ENCODE measurements around the gene AMIGO3.
A peak's percentile ranks its signal among the peaks of the same experiment; 100 is the strongest.
"Not testable (repeated sequence)": the region's sequence is repeated elsewhere in the genome, so short reads cannot be mapped to it uniquely, and the experiment has no call there.

Gene AMIGO3

DNA sequence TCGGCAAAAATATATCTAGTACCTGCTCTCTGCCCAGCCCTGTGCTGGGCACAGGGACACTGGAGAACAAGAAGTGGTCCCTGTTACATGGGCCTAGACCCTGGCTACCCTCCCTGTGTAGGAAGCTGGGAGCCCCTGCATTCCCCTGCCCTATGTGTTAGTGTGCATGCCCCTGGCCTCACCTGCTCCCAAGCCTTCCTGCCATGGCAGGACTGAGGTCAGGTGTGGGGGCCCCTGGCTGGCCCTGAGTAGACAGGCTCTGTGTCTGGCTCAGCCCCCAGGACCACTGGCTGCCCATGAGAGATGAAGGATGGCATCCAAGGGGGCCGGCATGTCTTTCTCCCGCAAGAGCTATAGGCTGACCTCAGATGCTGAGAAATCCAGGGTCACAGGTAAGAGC, 28.6 kb downstream of the AMIGO3 start:
- not testable (repeated sequence) for H3K36me3 ChIP-seq (ENCODE audit: control insufficient read depth, insufficient read depth, low read length); H3K9me3 ChIP-seq (ENCODE audit: control insufficient read depth, insufficient read depth, low read length); H3K27me3 ChIP-seq (ENCODE audit: control insufficient read depth, insufficient read depth, low read length); H3K9ac ChIP-seq (ENCODE audit: low read depth, low read length); H3K4me1 ChIP-seq (ENCODE audit: control insufficient read depth, insufficient read depth, low read length); H3K4me3 ChIP-seq (ENCODE audit: low read depth, low read length)

- peak overlapping the region; percentile 60 for H3K9ac ChIP-seq (ENCODE audit: low read depth, low read length)
- not testable (repeated sequence) for H3K36me3 ChIP-seq (ENCODE audit: control insufficient read depth, insufficient read depth, low read length); H3K27me3 ChIP-seq (ENCODE audit: control insufficient read depth, insufficient read depth, low read length); H3K4me1 ChIP-seq (ENCODE audit: control insufficient read depth, insufficient read depth, low read length); H3K9me3 ChIP-seq (ENCODE audit: control insufficient read depth, insufficient read depth, low read length)
- peak overlapping the region; percentile 82 for H3K4me3 ChIP-seq (ENCODE audit: low read depth, low read length)
Observed at GRCh38 chr3:49689908-49690624, 29.4 kb downstream of the AMIGO3 start.

GRCh38 chr3:49689046-49689907, 30.2 kb downstream of the AMIGO3 start, which contains the start of the genes MST1 and RNF123:
Gene MST1 (minus strand): TSS chr3:49689474. CDS start chr3:49688691, 783 bp downstream.
Gene RNF123 (plus strand): TSS chr3:49689557. CDS start chr3:49691166, 1,609 bp downstream.
- Histone ChIP-seq H3K4me3 (ENCODE audit: low read depth, low read length) (peak within 1 kb of the TSS; percentile 82), H3K27me3 (ENCODE audit: control insufficient read depth, insufficient read depth, low read length) (no peaks in the 10 kb centered on the region), H3K9me3 (ENCODE audit: control insufficient read depth, insufficient read depth, low read length) (no peaks in the 10 kb centered on the region), H3K36me3 (ENCODE audit: control insufficient read depth, insufficient read depth, low read length) (peaks cover 4% of the 10 kb centered on the region), H3K9ac (ENCODE audit: low read depth, low read length) (peak within 1 kb of the TSS; percentile 60), H3K4me1 (ENCODE audit: control insufficient read depth, insufficient read depth, low read length) (peaks cover 3% of the 10 kb centered on the region)

GRCh38 chr3:49688338-49689045, 31.0 kb downstream of the AMIGO3 start:
- not testable (repeated sequence) for H3K4me1 ChIP-seq (ENCODE audit: control insufficient read depth, insufficient read depth, low read length); H3K27me3 ChIP-seq (ENCODE audit: control insufficient read depth, insufficient read depth, low read length); H3K9me3 ChIP-seq (ENCODE audit: control insufficient read depth, insufficient read depth, low read length)
- Histone ChIP-seq H3K9ac (ENCODE audit: low read depth, low read length) (peak overlapping the region; percentile 60), H3K4me3 (ENCODE audit: low read depth, low read length) (peak overlapping the region; percentile 82), H3K36me3 (ENCODE audit: control insufficient read depth, insufficient read depth, low read length) (peaks cover 11% of the 10 kb centered on the region)

DNA sequence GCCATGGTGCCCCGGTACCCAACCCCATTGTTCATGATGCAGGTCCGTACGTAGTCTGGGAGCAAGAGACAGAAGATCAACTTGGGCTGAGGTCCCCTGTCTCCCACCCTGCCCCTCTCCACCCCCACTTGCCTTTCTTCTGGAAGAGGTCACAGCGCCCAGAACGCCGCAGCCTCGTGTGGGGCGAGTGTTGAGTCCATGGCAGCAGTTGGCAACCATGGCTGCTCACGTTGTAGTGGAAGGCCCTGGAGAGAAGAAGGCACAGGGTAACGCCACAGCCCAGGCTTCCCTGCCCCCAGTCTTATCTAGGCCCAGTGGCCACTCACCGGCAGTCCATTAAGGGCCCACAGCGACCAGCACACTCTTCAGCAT, 32.1 kb downstream of the AMIGO3 start:
- H3K9me3 ChIP-seq (ENCODE audit: control insufficient read depth, insufficient read depth, low read length); H3K9ac ChIP-seq (ENCODE audit: low read depth, low read length); H3K27me3 ChIP-seq (ENCODE audit: control insufficient read depth, insufficient read depth, low read length); H3K4me1 ChIP-seq (ENCODE audit: control insufficient read depth, insufficient read depth, low read length): not testable (repeated sequence)
- Histone ChIP-seq H3K36me3 (ENCODE audit: control insufficient read depth, insufficient read depth, low read length) (peaks cover 22% of the 10 kb centered on the region), H3K4me3 (ENCODE audit: low read depth, low read length) (peak overlapping the region; percentile 52)

GRCh38 chr3:49686769-49687423, 32.6 kb downstream of the AMIGO3 start:
- peak overlapping the region; percentile 52 for H3K4me3 ChIP-seq (ENCODE audit: low read depth, low read length)
- not testable (repeated sequence) for H3K27me3 ChIP-seq (ENCODE audit: control insufficient read depth, insufficient read depth, low read length)

DNA sequence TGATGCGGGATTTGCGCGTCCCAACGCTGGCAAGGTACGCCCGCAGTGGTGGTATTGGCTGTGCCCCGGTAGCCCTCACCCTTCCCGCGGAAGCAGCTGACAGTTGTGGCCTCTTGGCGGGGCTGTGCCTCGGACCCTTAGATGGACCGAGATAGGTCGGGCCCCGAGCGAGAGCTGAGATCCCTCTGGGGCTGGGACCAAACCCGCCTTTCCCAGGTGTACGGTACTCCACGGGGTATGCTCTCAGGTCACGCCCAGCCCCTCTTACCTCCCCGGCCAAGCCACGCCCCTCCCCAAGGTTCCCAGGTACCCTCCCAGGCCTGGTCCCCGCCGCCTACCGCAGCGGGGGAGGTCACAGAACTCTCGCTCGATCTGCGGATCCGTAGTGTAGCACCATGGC, 33.1 kb downstream of the AMIGO3 start:
- peaks cover 32% of the 10 kb centered on the region for H3K36me3 ChIP-seq (ENCODE audit: control insufficient read depth, insufficient read depth, low read length)
- peak overlapping the region; percentile 52 for H3K4me3 ChIP-seq (ENCODE audit: low read depth, low read length)
- H3K9ac ChIP-seq (ENCODE audit: low read depth, low read length); H3K4me1 ChIP-seq (ENCODE audit: control insufficient read depth, insufficient read depth, low read length); H3K27me3 ChIP-seq (ENCODE audit: control insufficient read depth, insufficient read depth, low read length); H3K9me3 ChIP-seq (ENCODE audit: control insufficient read depth, insufficient read depth, low read length): not testable (repeated sequence)

More at GRCh38 chr3:49686769-49687423, 32.6 kb downstream of the AMIGO3 start:
- H3K9me3 ChIP-seq (ENCODE audit: control insufficient read depth, insufficient read depth, low read length); H3K9ac ChIP-seq (ENCODE audit: low read depth, low read length); H3K4me1 ChIP-seq (ENCODE audit: control insufficient read depth, insufficient read depth, low read length): not testable (repeated sequence)
- H3K36me3 ChIP-seq (ENCODE audit: control insufficient read depth, insufficient read depth, low read length) = peaks cover 27% of the 10 kb centered on the region

DNA sequence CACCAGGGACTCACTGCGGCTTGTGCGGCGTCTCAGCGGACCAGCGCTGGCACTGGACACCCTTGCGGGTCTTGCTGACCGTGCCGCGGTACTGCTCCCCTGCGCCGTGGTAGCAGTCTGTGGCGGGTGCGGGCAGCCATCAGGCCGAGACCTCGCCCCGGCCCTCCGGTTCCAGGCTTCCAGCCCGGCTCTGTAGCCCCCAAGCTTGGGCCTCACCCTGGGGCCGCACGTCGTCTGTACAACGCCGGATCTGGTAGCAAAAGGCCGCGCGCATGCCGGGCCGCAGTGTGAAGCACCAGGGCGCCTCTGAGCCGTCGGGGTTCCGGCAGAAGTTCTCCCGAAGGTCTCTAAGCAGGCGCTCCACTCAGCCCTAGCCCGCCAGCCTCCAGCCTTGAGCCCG, 33.6 kb downstream of the AMIGO3 start:
- H3K36me3 ChIP-seq (ENCODE audit: control insufficient read depth, insufficient read depth, low read length) = peaks cover 36% of the 10 kb centered on the region
- not testable (repeated sequence) for H3K27me3 ChIP-seq (ENCODE audit: control insufficient read depth, insufficient read depth, low read length); H3K4me1 ChIP-seq (ENCODE audit: control insufficient read depth, insufficient read depth, low read length); H3K9me3 ChIP-seq (ENCODE audit: control insufficient read depth, insufficient read depth, low read length)
- H3K9ac ChIP-seq (ENCODE audit: low read depth, low read length) = peak overlapping the region; percentile 24
- H3K4me3 ChIP-seq (ENCODE audit: low read depth, low read length) = peak overlapping the region; percentile 52

DNA sequence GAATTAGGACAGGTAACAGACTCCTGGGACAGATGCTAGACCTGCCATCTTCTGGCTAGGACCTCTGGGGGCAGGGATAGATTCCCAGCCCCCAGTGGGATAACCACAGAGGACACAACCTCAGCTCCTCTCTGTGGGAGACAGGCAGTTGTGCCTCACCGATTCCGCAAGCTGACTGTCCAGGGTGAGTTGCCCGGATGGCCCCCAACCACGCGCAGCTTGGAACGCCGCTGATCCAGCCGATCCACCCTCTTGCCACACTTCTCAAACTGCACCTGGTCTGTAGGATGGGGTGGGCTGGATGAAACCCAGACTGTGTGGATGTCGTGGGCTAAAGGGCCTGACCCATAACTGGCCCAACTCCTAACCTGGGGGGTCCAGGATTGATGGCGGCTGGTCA, 34.4 kb downstream of the AMIGO3 start:
- H3K36me3 ChIP-seq (ENCODE audit: control insufficient read depth, insufficient read depth, low read length) = peaks cover 44% of the 10 kb centered on the region
- H3K4me1 ChIP-seq (ENCODE audit: control insufficient read depth, insufficient read depth, low read length); H3K4me3 ChIP-seq (ENCODE audit: low read depth, low read length); H3K9me3 ChIP-seq (ENCODE audit: control insufficient read depth, insufficient read depth, low read length); H3K27me3 ChIP-seq (ENCODE audit: control insufficient read depth, insufficient read depth, low read length); H3K9ac ChIP-seq (ENCODE audit: low read depth, low read length): not testable (repeated sequence)

GRCh38 chr3:49684453-49684852, 35.0 kb downstream of the AMIGO3 start:
- not testable (repeated sequence) for H3K4me3 ChIP-seq (ENCODE audit: low read depth, low read length); H3K9me3 ChIP-seq (ENCODE audit: control insufficient read depth, insufficient read depth, low read length)
- H3K36me3 ChIP-seq (ENCODE audit: control insufficient read depth, insufficient read depth, low read length) = peaks cover 50% of the 10 kb centered on the region

DNA sequence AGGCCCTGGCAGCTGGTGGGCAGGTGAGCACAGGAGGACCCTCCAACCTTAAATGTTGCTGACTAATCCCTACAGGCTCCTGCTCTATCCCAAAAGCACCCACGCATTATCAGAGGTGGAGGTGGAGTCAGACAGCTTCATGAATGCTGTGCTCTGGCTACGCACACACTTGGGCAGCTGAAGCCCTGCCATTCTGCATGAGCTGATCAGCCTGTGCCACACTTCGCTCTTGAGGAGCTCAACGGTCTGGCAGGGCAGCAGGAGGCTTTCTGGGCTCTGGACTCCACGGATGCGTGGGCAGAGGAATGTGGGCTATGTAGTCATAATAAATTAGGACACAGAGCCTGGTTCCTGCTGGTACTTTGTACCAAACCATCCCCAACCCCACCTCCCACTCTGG, 36.3 kb downstream of the AMIGO3 start:
- Histone ChIP-seq H3K9ac (ENCODE audit: low read depth, low read length) (no peak overlapping the region), H3K36me3 (ENCODE audit: control insufficient read depth, insufficient read depth, low read length) (peaks cover 60% of the 10 kb centered on the region), H3K27me3 (ENCODE audit: control insufficient read depth, insufficient read depth, low read length) (no peaks in the 10 kb centered on the region), H3K4me1 (ENCODE audit: control insufficient read depth, insufficient read depth, low read length) (no peaks in the 10 kb centered on the region), H3K9me3 (ENCODE audit: control insufficient read depth, insufficient read depth, low read length) (no peaks in the 10 kb centered on the region), H3K4me3 (ENCODE audit: low read depth, low read length) (no peak overlapping the region)

More at GRCh38 chr3:49684453-49684852, 35.0 kb downstream of the AMIGO3 start:
- H3K9ac ChIP-seq (ENCODE audit: low read depth, low read length); H3K4me1 ChIP-seq (ENCODE audit: control insufficient read depth, insufficient read depth, low read length); H3K27me3 ChIP-seq (ENCODE audit: control insufficient read depth, insufficient read depth, low read length): not testable (repeated sequence)
